Measurements from ENCODE around the gene NSMCE3. TPM values are rescaled to one million over a fixed set of nuclear protein-coding genes. Genes with fewer than 3 reads are reported as not detected.
A peak's percentile ranks its signal among the peaks of the same experiment; 100 is the strongest.
"Not testable (repeated sequence)": the region's sequence is repeated elsewhere in the genome, so short reads cannot be mapped to it uniquely, and the experiment has no call there.

Gene NSMCE3
- polyA plus RNA-seq, 4 donors = 10.3 to 11.0 (median 10.8) TPM

- DNase-seq (ENCODE audit: low read depth in 4 of 4, low spot score in 3 of 4) = no peak
Observed at GRCh38 chr15:29270976-29271375, 1.4 kb upstream of the NSMCE3 start.

GRCh38 chr15:29270169-29270955 lies 740 bp upstream of the NSMCE3 start:
- DNase-seq (ENCODE audit: low read depth in 4 of 4, low spot score in 3 of 4) = no peak

- peak in 3 of 4 donors; percentile 17 to 49 (median 31) for DNase-seq (ENCODE audit: low read depth in 4 of 4, low spot score in 3 of 4)
Observed at GRCh38 chr15:29268706-29269484, 727 bp downstream of the NSMCE3 start.

GRCh38 chr15:29266052-29266582 lies 3.5 kb downstream of the NSMCE3 start:
- DNase-seq (ENCODE audit: low read depth in 4 of 4, low spot score in 3 of 4) = no peak

- DNase-seq (ENCODE audit: low read depth in 4 of 4, low spot score in 3 of 4) = no peak
Observed at GRCh38 chr15:29263289-29263688, 6.3 kb downstream of the NSMCE3 start.

- DNase-seq (ENCODE audit: low read depth in 4 of 4, low spot score in 3 of 4) = no peak
Observed at GRCh38 chr15:29262738-29263137, 6.9 kb downstream of the NSMCE3 start.

- DNase-seq (ENCODE audit: low read depth in 4 of 4, low spot score in 3 of 4) = no peak
Observed at GRCh38 chr15:29260896-29261295, 8.7 kb downstream of the NSMCE3 start.

GRCh38 chr15:29259233-29259632 lies 10.4 kb downstream of the NSMCE3 start:
- no peak for DNase-seq (ENCODE audit: low read depth in 4 of 4, low spot score in 3 of 4)

GRCh38 chr15:29252234-29252633 lies 17.4 kb downstream of the NSMCE3 start:
- DNase-seq (ENCODE audit: low read depth in 4 of 4, low spot score in 3 of 4) = no peak

GRCh38 chr15:29244544-29244943 lies 25.1 kb downstream of the NSMCE3 start:
- DNase-seq (ENCODE audit: low read depth in 4 of 4, low spot score in 3 of 4) = no peak

GRCh38 chr15:29244123-29244522 lies 25.5 kb downstream of the NSMCE3 start:
- no peak for DNase-seq (ENCODE audit: low read depth in 4 of 4, low spot score in 3 of 4)

- DNase-seq (ENCODE audit: low read depth in 4 of 4, low spot score in 3 of 4) = peak in 1 of 4 donors; percentile 10
Observed at GRCh38 chr15:29242456-29243242, 27.0 kb downstream of the NSMCE3 start.

GRCh38 chr15:29241207-29241606 lies 28.4 kb downstream of the NSMCE3 start:
- DNase-seq (ENCODE audit: low read depth in 4 of 4, low spot score in 3 of 4) = no peak

GRCh38 chr15:29239395-29239794 lies 30.2 kb downstream of the NSMCE3 start:
- no peak for DNase-seq (ENCODE audit: low read depth in 4 of 4, low spot score in 3 of 4)

- no peak for DNase-seq (ENCODE audit: low read depth in 4 of 4, low spot score in 3 of 4)
Observed at GRCh38 chr15:29233566-29233965, 36.1 kb downstream of the NSMCE3 start.

GRCh38 chr15:29226436-29227208 lies 43.0 kb downstream of the NSMCE3 start:
- DNase-seq (ENCODE audit: low read depth in 4 of 4, low spot score in 3 of 4) = no peak

GRCh38 chr15:29225534-29226234 lies 43.9 kb downstream of the NSMCE3 start:
- DNase-seq (ENCODE audit: low read depth in 4 of 4, low spot score in 3 of 4) = no peak

GRCh38 chr15:29224987-29225363 lies 44.6 kb downstream of the NSMCE3 start:
- DNase-seq (ENCODE audit: low read depth in 4 of 4, low spot score in 3 of 4) = not testable (repeated sequence)

GRCh38 chr15:29224235-29224986 lies 45.2 kb downstream of the NSMCE3 start:
- not testable (repeated sequence) for DNase-seq (ENCODE audit: low read depth in 4 of 4, low spot score in 3 of 4)

All from right renal pelvis (tissue), 4 donors.